ENCODE data around the gene SEMA3A. TPM values are rescaled to one million over a fixed set of nuclear protein-coding genes. Genes with fewer than 3 reads are reported as not detected.

SEMA3A gene
- total RNA-seq, 2 experiments from 2014 or later = not detected

GRCh38 chr7:84113906-84114850, 80.4 kb downstream of the SEMA3A start:
- no TSS peak for BruUV-seq (replicated peaks)
- intact Hi-C loops (cut with micrococcal nuclease; ENCODE audit: unreplicated experiment) = no loop called here
- Histone ChIP-seq H4K20me1 (ENCODE audit: insufficient read depth, low read length) (no peaks in the 10 kb centered on the region), H3K9me3 (ENCODE audit: low read length) (no peaks in the 10 kb centered on the region), H2AFZ (ENCODE audit: low read length) (no peak overlapping the region), H3K9me2 (ENCODE audit: insufficient read depth, low read length) (no peaks in the 10 kb centered on the region), H3K4me2 (ENCODE audit: low read length) (no peak overlapping the region), H3K4me3 (ENCODE audit: low read depth, low read length, poor library complexity, severe bottlenecking) (no peak overlapping the region), H3K27ac (ENCODE audit: low read depth, low read length, poor library complexity, severe bottlenecking) (no peak overlapping the region), H3K4me1 (ENCODE audit: insufficient read depth, low read length, poor library complexity, severe bottlenecking) (no peaks in the 10 kb centered on the region), H3K36me3 (ENCODE audit: insufficient read depth, low read length) (no peaks in the 10 kb centered on the region), H3K79me2 (ENCODE audit: insufficient read depth, low read depth, low read length) (no peaks in the 10 kb centered on the region)
- CTCF ChIA-PET (ENCODE audit: unreplicated experiment) = no interaction called here
- TF ChIP-seq CTCF (conservative IDR thresholded peaks at IDR 0.05; ENCODE audit: low read length) (no peak), EZH2phosphoT487 (IDR thresholded peaks at IDR 0.05; ENCODE audit: borderline replicate concordance, low read depth, low read length) (no peak)
- no peak for DNase-seq (ENCODE audit: low spot score)
- POLR2A ChIA-PET = no interaction called here

DNA sequence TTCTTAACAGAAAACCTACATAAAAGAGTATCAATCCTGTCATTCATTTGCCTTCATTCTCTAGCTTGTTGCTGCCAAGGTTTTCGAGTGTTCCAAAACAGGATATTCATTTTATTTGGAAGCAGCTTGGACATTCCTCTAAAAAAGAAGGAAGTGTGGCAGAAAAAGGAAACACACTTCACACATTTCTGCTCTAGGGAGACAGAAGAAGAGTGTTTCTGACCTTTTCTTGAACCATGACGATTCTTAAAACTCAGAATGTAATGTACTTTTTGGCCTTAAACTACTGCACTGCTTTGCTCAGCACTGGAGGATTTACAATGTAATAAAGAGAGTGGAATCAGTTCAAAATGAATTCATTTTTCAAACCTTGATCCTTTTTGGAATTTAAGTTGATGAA, 81.3 kb downstream of the SEMA3A start:
- Histone ChIP-seq H3K27ac (ENCODE audit: low read depth, low read length, poor library complexity, severe bottlenecking) (no peak overlapping the region), H2AFZ (ENCODE audit: low read length) (no peak overlapping the region), H3K79me2 (ENCODE audit: insufficient read depth, low read depth, low read length) (no peaks in the 10 kb centered on the region), H3K4me1 (ENCODE audit: insufficient read depth, low read length, poor library complexity, severe bottlenecking) (no peaks in the 10 kb centered on the region), H4K20me1 (ENCODE audit: insufficient read depth, low read length) (no peaks in the 10 kb centered on the region), H3K36me3 (ENCODE audit: insufficient read depth, low read length) (no peaks in the 10 kb centered on the region), H3K9me3 (ENCODE audit: low read length) (no peaks in the 10 kb centered on the region), H3K9me2 (ENCODE audit: insufficient read depth, low read length) (no peaks in the 10 kb centered on the region), H3K4me3 (ENCODE audit: low read depth, low read length, poor library complexity, severe bottlenecking) (no peak overlapping the region), H3K4me2 (ENCODE audit: low read length) (no peak overlapping the region)
- POLR2A ChIA-PET = no interaction called here
- no peak for TF ChIP-seq CTCF (conservative IDR thresholded peaks at IDR 0.05; ENCODE audit: low read length)
- no peak for TF ChIP-seq EZH2phosphoT487 (IDR thresholded peaks at IDR 0.05; ENCODE audit: borderline replicate concordance, low read depth, low read length)
- BruUV-seq (replicated peaks) = no TSS peak
- intact Hi-C loops (cut with micrococcal nuclease; ENCODE audit: unreplicated experiment) = no loop called here
- CTCF ChIA-PET (ENCODE audit: unreplicated experiment) = no interaction called here
- DNase-seq (ENCODE audit: low spot score) = no peak

DNA sequence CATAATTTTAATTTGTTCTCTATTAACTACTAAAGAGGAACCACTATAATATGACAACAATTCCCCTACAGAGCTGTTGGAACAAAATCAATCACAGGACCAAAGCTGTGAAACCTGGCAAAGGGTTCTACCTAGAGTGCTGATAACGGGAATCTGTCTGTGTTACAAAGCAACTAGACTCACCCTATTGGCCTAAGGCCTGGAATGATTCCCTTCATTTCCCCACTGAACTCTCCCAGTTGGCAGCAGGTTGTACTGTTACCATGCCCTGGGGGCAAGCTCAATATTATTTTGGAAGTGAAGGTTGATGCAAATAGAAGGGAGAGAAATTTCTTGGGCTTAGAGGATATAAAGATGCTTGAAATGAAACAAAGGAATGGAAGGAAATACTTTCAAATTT, 81.8 kb downstream of the SEMA3A start:
- Histone ChIP-seq H3K4me1 (ENCODE audit: insufficient read depth, low read length, poor library complexity, severe bottlenecking) (no peaks in the 10 kb centered on the region), H3K4me3 (ENCODE audit: low read depth, low read length, poor library complexity, severe bottlenecking) (no peak overlapping the region), H3K9me3 (ENCODE audit: low read length) (no peaks in the 10 kb centered on the region), H4K20me1 (ENCODE audit: insufficient read depth, low read length) (no peaks in the 10 kb centered on the region), H3K79me2 (ENCODE audit: insufficient read depth, low read depth, low read length) (no peaks in the 10 kb centered on the region), H3K4me2 (ENCODE audit: low read length) (no peak overlapping the region), H3K27ac (ENCODE audit: low read depth, low read length, poor library complexity, severe bottlenecking) (no peak overlapping the region), H2AFZ (ENCODE audit: low read length) (no peak overlapping the region), H3K36me3 (ENCODE audit: insufficient read depth, low read length) (no peaks in the 10 kb centered on the region), H3K9me2 (ENCODE audit: insufficient read depth, low read length) (no peaks in the 10 kb centered on the region)
- no TSS peak for BruUV-seq (replicated peaks)
- POLR2A ChIA-PET = no interaction called here
- intact Hi-C loops (cut with micrococcal nuclease; ENCODE audit: unreplicated experiment) = no loop called here
- CTCF ChIA-PET (ENCODE audit: unreplicated experiment) = no interaction called here
- DNase-seq (ENCODE audit: low spot score) = no peak
- TF ChIP-seq EZH2phosphoT487 (IDR thresholded peaks at IDR 0.05; ENCODE audit: borderline replicate concordance, low read depth, low read length) (no peak), CTCF (conservative IDR thresholded peaks at IDR 0.05; ENCODE audit: low read length) (no peak)

All from OCI-LY7 (cell line).